ENCODE results near the gene MEIOSIN. TPM values are rescaled to one million over a fixed set of nuclear protein-coding genes. Genes with fewer than 3 reads are reported as not detected.

Gene MEIOSIN
- polyA plus RNA-seq, 1 donor from 2014 or later: not detected

- Histone ChIP-seq H3K4me3 (ENCODE audit: low read length) (no peak overlapping the region), H3K4me2 (ENCODE audit: low read length) (no peak overlapping the region), H3F3A (ENCODE audit: insufficient read depth, low read length, poor library complexity, severe bottlenecking) (no peaks in the 10 kb centered on the region), H3K36me3 (ENCODE audit: insufficient read depth, low read length) (peaks cover 6% of the 10 kb centered on the region), H3K27me3 (ENCODE audit: insufficient read depth, low read depth, low read length) (no peaks in the 10 kb centered on the region), H3K27ac (ENCODE audit: low read length) (no peak overlapping the region), H3K9me2 (ENCODE audit: insufficient read depth, low read length) (no peaks in the 10 kb centered on the region), H4K20me1 (ENCODE audit: insufficient read depth) (no peaks in the 10 kb centered on the region), H3K9me3 (ENCODE audit: low read length) (no peaks in the 10 kb centered on the region), H2AFZ (ENCODE audit: low read depth, low read length) (no peak overlapping the region), H3K9ac (ENCODE audit: low read length) (no peak overlapping the region), H3K79me2 (replicated peaks; ENCODE audit: insufficient read depth, low read length) (peaks cover 12% of the 10 kb centered on the region)
- TF ChIP-seq EZH2 (IDR thresholded peaks at IDR 0.05; ENCODE audit: borderline replicate concordance, insufficient read depth, low read length, poor library complexity, severe bottlenecking): no peak
- no peak for TF ChIP-seq REST (IDR thresholded peaks at IDR 0.05; ENCODE audit: borderline replicate concordance)
- no peak for TF ChIP-seq EP300 (conservative IDR thresholded peaks at IDR 0.05; ENCODE audit: poor library complexity, severe bottlenecking)
- TF ChIP-seq MXI1 (conservative IDR thresholded peaks at IDR 0.05; ENCODE audit: poor library complexity, severe bottlenecking): no peak
- no peak for TF ChIP-seq SMC3 (conservative IDR thresholded peaks at IDR 0.05; ENCODE audit: poor library complexity)
- TF ChIP-seq CTCF (IDR thresholded peaks at IDR 0.05; ENCODE audit: poor library complexity, severe bottlenecking): no peak
- no peak for TF ChIP-seq TAF1 (IDR thresholded peaks at IDR 0.05; ENCODE audit: low read depth)
- no peak for TF ChIP-seq RAD21 (conservative IDR thresholded peaks at IDR 0.05)
- TF ChIP-seq POLR2AphosphoS5 (IDR thresholded peaks at IDR 0.05): no peak
These were observed 53.3 kb downstream of the MEIOSIN start for GRCh38 chr19:45786533-45786894.

GRCh38 chr19:45789035-45789786, 56.0 kb downstream of the MEIOSIN start:
- H4K20me1 ChIP-seq (ENCODE audit: insufficient read depth): no peaks in the 10 kb centered on the region
- no peak overlapping the region for H3K27ac ChIP-seq (ENCODE audit: low read length)
- no peaks in the 10 kb centered on the region for H3K9me2 ChIP-seq (ENCODE audit: insufficient read depth, low read length)
- no peak overlapping the region for H3K4me3 ChIP-seq (ENCODE audit: low read length)
- H2AFZ ChIP-seq (ENCODE audit: low read depth, low read length): no peak overlapping the region
- no peaks in the 10 kb centered on the region for H3K9me3 ChIP-seq (ENCODE audit: low read length)
- H3K79me2 ChIP-seq (replicated peaks; ENCODE audit: insufficient read depth, low read length): peaks cover 25% of the 10 kb centered on the region
- no peaks in the 10 kb centered on the region for H3K27me3 ChIP-seq (ENCODE audit: insufficient read depth, low read depth, low read length)
- no peak overlapping the region for H3K4me2 ChIP-seq (ENCODE audit: low read length)
- TF ChIP-seq MXI1 (conservative IDR thresholded peaks at IDR 0.05; ENCODE audit: poor library complexity, severe bottlenecking) (no peak), POLR2AphosphoS5 (IDR thresholded peaks at IDR 0.05) (no peak), EZH2 (IDR thresholded peaks at IDR 0.05; ENCODE audit: borderline replicate concordance, insufficient read depth, low read length, poor library complexity, severe bottlenecking) (no peak), RAD21 (conservative IDR thresholded peaks at IDR 0.05) (no peak), SMC3 (conservative IDR thresholded peaks at IDR 0.05; ENCODE audit: poor library complexity) (no peak), EP300 (conservative IDR thresholded peaks at IDR 0.05; ENCODE audit: poor library complexity, severe bottlenecking) (no peak), CTCF (IDR thresholded peaks at IDR 0.05; ENCODE audit: poor library complexity, severe bottlenecking) (no peak), REST (IDR thresholded peaks at IDR 0.05; ENCODE audit: borderline replicate concordance) (no peak), TAF1 (IDR thresholded peaks at IDR 0.05; ENCODE audit: low read depth) (no peak)
- no peaks in the 10 kb centered on the region for H3F3A ChIP-seq (ENCODE audit: insufficient read depth, low read length, poor library complexity, severe bottlenecking)
- H3K36me3 ChIP-seq (ENCODE audit: insufficient read depth, low read length): peaks cover 6% of the 10 kb centered on the region
- H3K9ac ChIP-seq (ENCODE audit: low read length): no peak overlapping the region
